SIG-M5 (cell line): ENCODE data around the gene RASSF5.
"Not testable (repeated sequence)": the region's sequence is repeated elsewhere in the genome, so short reads cannot be mapped to it uniquely, and the experiment has no call there.

ENCODE experiments used
- DNase-seq: peaks from one replicate; lab custom pipeline; 2025; lab: John Stamatoyannopoulos, UW

The RASSF5 gene

GRCh38 chr1:206570529-206570928 is 63.2 kb downstream of the RASSF5 start:
- DNase-seq: no peak

DNA sequence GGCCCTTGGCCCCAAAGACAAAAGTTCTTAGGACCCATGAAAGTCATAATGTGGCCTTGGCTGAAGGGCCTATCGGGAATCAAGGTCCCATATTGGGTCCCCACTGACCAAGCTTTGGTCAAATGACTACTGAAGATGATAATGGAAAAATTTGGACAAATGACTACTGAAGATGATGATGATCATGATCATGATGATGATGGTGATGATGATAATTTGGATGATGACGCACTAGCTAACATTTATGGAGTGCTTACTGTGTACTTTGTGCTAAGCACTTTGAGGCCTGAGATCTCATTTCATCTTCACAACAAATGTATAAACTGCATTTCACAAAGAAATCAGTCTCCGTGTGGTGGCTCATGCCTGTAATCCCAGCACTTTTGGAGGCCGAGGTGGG is 65.5 kb downstream of the RASSF5 start:
- no peak for DNase-seq

GRCh38 chr1:206573319-206573718 is 66.0 kb downstream of the RASSF5 start:
- DNase-seq: no peak

GRCh38 chr1:206573762-206574161 is 66.4 kb downstream of the RASSF5 start:
- DNase-seq: no peak

DNA sequence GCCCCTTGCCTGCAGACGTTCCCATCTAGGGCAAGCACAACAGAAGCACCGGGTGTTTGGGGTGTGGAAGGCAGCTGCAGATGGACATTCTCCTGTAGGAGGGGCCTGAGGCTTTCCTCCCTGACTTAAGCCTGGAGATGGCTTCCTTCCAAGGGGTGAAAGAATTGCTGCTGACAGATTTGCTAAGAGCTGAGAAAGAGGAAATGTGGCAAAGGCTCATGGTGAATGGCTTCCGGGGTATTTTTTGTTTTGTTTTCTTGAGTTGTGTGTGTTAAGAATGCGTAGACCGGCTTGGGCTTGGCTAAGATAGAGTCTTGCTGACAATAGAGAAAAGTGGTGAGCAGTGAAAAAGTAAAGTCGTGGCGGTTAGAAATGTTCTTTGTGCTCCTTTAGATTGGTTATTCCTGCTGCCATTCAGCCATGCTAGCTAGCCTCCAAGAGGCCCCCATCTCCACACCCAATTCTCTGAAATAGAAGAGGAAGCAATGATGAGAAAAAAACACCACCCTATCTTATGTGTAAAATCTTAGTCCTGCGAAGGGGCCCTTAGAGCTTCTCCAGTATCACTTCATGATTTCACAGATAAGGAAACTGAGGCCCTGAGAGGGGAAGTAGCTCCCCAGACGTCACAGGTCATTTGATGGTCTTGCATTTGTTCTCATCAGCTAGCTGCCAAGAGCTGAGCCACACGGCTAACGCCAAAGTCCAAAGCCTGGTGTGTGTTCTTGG is 68.0 kb downstream of the RASSF5 start:
- peak; percentile 80 for DNase-seq

DNA sequence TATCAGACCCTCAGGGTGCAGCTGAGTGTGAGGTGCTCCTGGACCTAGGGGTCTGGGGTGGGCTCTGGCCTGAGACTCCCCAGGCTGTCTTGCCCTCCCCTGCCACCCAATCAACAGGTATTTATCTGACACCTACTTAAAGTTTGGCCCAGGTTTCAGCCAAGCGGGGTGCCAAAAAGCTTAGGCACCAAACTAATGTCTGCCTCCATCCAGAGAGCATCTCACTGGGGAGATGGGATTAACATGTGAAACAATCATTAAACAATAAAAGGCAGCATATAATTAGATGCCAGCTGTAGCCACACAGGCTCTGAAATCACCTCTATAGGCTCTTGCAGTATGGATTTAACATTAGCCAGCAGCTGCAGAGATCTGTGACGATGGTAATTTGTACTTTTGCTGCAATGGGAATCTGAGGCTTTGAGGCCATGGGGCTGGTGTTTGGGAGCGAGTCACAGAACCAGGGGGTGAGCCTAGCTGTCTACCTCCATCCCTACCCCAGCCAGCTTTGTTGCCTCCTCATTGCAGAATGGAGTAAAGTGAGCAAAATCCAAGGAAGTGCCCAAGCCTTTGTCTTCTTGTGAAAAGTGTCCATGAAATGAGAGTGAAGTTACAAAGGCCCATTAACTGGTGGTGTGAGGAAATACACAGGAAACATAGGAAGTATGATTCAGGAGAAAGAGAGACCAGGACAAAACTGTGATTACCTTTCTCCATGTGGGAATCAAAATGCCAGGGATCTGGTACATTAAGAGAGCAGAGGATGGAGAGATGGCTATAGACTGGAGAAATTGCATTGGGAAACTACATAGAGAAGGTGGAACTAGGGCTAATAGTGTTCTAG is 68.8 kb downstream of the RASSF5 start:
- no peak for DNase-seq

DNA sequence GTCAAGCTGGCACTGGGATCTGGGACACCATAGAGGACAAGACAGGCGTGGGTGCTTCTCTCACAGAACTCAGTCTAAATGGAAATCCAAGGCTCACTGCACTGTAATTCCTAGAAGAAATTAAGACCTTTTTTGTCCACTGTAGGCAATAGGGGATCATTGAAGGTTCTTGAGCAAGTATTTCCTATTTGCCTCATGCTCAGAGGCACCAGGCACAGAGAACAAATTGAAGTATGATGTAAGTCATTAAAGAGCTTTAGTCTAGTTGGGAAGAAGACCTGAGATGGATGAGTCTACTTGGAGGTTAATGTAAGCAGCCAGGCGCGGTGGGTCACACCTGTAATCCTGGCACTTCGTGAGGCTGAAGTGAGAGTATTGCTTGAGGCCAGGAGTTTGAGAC is 70.3 kb downstream of the RASSF5 start:
- DNase-seq: no peak

DNA sequence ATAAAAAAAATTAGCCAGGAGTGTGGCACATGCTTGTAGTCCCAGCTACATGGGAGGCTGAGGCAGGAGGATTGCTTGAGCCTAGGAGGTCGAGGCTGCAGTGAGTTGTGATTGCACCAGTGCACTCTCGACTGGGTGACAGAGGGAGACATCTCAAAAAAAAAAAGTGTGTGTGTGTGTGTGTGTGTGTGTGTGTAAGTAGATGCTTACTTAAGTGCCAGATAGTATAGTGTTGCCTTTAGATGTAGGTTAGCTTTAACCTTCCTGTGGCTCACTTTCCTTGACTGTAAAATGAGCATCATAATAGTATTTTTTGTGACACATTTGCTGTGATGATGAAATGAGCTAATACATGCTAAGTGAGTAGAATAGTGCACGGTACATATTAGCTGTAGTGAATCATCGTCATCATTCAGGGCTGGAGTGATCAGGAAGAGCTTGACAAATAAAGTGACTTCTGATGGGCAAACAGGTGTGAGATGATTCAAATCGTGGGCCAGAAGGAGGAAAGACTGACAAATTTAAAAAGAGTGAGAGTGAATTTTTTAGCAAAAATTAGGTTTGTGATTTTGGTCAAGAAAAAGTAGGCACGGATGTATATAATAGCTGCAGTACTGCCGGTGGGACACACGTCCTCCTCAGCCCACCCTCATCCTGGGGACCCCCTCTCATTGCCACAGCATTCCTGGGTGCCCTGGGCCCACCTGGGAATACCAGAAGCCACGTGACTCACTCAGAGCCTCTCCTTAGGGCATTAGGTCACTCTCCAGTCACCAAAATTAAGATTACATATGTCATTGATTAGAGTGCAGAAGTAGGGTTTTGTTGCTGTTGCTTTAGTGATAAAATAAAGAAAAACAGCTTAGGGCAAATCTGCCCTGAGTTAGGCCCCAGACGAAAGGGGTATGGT is 71.0 kb downstream of the RASSF5 start:
- no peak for DNase-seq

DNA sequence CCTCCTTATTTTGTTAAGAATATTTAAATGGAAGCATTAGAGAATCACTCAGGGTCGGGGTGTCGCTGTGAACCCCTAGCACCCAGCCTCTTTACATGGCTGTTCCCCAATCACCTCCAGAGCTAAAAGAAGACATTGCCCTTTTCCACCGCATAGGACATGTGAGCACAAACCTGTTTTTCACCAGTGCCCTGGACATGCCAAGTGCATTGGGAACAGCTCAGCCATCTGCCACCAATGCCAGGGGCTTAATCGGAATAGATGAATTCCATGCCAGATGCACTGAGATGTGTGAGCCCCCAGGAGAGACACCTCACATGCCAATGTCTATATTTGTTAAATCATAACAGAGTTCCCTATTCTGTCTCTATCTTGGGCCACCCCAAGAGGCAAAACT is 71.6 kb downstream of the RASSF5 start:
- no peak for DNase-seq

DNA sequence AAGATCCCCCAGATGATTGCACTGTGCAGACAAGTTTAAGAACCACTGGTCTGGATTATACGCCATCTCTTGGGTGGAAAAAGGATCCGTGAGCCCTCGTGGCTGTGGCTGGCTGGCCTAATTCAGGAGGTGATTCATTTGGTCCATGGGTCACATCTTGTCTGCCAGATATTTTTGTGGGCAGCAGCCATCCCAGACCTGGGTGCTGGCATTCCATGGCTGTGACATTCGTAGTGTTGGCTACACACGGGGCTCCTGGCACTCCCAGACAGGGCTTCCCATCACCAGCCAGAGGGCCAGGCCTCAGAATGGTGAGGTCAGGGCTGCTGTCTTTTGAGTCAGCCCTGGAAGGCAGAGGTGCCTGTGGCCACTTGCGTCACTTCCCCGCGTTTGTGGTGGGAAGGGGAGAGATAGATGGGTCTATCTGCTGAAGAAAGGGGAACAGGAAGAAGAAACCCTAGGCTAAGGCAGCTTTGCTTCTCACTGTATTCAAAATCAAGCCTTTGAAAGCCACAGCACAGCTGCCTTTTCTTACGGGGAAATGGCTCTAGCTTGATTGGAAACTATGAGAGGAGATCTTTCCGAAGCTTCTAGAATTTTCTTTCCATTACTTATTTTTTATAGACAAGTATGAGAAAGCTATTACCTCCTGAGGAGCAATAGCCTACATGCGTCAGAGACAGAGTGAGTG is 72.6 kb downstream of the RASSF5 start:
- DNase-seq: peak; percentile 97

DNA sequence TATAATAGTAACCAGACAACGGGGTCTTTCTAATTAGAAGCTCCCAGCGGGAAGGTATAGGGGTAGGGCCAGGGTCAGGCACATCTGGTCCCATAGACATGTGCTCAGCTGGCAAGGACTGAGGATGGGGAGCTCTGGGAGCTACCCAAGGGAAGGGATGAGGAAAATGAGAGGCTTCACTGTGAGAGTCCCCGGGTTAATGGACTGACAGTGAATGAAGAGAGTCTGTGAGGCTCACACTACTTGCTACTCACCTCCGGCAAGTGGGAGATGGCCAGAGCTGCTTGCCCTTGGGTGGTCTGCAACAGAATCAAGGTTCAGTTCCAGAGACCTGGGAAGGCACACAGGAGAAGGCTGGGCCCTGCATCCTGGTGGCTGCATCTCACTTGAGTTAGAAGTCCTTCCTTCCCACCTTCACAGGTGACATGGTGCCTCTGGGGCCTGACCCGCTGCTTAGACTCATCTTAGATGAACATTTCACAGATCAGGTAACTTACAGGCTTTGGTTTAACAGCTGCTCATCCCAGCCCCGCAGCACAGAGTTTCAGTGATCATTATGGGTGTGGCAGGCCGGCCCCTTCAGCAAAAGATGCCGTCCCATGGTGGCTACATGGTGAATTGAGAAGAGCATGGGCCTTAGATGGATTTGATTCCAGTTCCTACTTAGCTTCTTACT is 73.2 kb downstream of the RASSF5 start:
- no peak for DNase-seq

DNA sequence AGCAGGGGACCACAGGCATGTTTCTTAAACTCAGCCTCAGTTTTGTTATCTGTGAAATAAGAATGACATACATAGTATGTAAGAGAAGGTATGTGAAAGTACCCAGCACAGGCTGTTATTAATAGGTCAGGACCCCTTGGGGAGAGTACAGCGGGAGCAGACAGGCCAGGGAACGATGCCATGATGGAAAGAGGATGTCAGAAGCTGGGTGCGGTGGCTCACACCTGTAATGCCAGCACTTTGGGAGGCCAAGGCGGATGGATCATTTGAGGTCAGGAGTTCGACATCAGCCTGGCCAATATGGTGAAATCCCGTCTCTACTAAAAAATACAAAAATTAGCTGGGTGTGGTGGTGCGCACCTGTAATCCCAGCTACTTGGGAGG is 73.8 kb downstream of the RASSF5 start:
- not testable (repeated sequence) for DNase-seq

- DNase-seq: no peak
Observed at GRCh38 chr1:206581571-206581981, 74.2 kb downstream of the RASSF5 start.

GRCh38 chr1:206582537-206582936 is 75.2 kb downstream of the RASSF5 start:
- no peak for DNase-seq

DNA sequence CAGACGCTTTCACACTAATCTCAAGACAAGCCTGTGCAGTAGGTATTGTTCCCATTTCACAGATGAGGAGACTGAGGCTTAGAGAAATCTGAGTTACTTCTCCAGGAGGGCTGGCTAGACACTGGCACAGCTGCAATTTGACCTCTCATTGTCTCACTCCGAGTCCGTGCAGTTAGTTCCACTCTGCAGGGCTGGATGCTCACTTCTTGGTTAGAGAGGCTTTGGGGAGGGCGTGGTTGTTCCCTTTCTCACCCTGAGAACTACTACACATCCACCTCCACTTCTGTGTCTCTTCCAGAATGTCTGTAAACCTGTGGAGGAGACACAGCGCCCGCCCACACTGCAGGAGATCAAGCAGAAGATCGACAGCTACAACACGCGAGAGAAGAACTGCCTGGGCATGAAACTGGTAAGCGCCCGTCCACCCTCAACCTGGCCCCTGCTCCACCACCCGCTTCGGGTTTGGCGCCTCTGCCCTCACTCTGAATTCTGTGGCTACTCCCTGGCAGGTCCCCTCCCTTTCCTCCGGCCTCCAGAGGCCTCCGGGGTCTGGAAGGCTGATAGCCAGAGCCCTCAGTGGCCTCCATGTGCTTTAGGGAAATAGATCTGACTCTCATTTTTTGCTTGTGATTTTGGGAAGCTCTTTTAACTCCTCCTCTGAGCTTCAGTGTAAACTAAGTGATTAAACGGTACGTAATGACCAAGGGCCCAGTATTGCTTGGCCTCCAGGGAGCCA is 75.8 kb downstream of the RASSF5 start:
- no peak for DNase-seq

- no peak for DNase-seq
Observed at GRCh38 chr1:206583707-206584648, 76.6 kb downstream of the RASSF5 start.

- DNase-seq: no peak
Observed at GRCh38 chr1:206584683-206585082, 77.4 kb downstream of the RASSF5 start.

- DNase-seq: no peak
Observed at GRCh38 chr1:206586501-206587445, 79.4 kb downstream of the RASSF5 start.
